ENCODE measurements around the gene SLC10A2.

SLC10A2 gene

DNA sequence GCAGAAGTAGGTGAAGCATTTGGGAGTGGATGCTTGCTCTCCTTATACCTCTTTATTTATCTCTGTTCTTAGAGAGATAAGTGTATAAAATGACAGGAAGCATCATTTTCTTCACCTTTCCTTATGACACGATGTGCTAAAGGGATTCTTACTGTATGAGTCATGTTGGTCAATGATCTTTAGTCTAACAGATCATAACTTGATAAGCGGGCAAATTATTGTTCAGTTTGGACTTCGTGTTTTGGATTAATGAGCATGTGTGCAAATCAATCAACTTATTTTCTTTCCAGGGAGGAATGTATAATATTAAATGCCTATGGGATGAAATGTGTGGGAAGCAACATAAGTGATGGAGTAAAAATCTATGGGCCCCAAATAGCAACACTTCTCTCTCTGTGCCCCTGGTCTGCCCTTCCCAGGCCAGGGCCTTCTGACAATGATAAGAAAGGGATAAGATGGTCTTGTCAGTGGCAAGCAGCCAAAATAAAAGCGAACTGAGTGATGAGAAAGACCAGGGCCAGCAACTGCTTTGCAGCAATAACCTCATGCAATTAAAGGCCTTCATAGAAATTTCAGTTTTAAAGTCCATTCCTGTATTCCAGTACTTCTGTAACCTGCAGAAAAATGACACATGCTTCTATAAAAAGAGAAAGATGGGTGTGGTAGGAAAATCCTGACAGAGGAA is 61.4 kb downstream of the SLC10A2 start:
- TF ChIP-seq, protein P1, sequence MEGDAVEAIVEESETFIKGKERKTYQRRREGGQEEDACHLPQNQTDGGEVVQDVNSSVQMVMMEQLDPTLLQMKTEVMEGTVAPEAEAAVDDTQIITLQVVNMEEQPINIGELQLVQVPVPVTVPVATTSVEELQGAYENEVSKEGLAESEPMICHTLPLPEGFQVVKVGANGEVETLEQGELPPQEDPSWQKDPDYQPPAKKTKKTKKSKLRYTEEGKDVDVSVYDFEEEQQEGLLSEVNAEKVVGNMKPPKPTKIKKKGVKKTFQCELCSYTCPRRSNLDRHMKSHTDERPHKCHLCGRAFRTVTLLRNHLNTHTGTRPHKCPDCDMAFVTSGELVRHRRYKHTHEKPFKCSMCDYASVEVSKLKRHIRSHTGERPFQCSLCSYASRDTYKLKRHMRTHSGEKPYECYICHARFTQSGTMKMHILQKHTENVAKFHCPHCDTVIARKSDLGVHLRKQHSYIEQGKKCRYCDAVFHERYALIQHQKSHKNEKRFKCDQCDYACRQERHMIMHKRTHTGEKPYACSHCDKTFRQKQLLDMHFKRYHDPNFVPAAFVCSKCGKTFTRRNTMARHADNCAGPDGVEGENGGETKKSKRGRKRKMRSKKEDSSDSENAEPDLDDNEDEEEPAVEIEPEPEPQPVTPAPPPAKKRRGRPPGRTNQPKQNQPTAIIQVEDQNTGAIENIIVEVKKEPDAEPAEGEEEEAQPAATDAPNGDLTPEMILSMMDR (IDR thresholded peaks at IDR 0.05; ENCODE audit: low read depth, low read length), result no peak
- H3K4me3 ChIP-seq (ENCODE audit: low read depth, low read length), result no peak overlapping the region

DNA sequence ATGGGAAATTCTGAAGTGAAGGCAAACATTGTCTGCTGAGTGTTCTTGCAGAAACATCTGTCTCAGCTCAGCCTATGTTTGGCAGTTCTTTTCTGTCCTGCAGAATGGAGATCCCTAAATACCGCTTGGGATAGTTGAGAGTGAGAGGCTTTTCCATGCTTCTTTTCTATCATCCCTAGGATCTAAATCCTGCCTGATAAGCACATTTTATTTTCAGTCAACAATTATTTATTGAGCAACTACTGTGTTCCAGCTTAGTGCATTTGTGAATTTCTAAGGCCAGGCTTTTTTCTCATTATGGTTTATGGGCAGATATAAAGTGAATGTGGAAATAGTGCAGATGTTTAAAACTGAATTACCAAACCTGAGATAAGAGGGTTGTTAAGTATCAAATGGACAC is 62.6 kb downstream of the SLC10A2 start:
- no peak overlapping the region for H3K4me3 ChIP-seq (ENCODE audit: low read depth, low read length)
- TF ChIP-seq, protein P1 (IDR thresholded peaks at IDR 0.05; ENCODE audit: low read depth, low read length), result no peak

DNA sequence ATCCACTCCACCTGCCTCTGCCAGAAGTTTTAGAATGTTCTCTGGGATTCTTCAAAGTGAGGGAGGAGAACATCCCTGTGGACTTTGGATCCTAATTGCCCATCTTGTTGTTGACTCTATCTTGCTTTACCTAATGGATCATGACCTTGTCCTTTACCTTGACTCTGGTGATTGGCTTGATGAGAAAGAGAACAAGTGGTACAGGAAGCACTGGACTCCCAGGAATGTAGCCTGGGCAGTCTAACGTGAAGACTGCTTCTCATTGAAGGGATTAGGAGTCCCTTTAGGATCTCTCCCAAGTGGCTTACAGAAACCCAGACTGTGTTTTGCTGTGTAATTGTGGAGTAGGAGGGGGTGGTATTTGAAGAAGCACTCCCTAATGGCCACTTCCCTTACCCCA is 63.9 kb downstream of the SLC10A2 start:
- no peak overlapping the region for H3K4me3 ChIP-seq (ENCODE audit: low read depth, low read length)
- TF ChIP-seq, protein P1 (IDR thresholded peaks at IDR 0.05; ENCODE audit: low read depth, low read length), result no peak

DNA sequence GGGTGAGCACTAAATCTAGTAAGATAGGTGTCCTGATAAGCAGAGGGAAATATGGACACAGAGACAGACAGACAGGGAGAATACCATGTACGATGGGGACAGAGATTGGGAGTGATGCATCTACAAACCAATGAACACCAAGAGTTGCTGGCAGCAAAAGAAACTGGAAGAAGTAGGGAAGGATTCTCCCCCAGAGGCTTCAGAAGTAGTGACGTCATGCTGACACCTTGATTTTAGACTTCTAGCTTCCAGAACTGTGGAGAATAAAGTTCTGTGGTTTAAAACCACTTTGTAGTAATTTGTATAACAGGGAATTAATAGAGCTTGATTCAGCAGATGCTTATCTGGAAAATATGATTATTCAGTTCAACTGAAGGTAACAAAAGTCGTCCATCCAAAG is 66.1 kb downstream of the SLC10A2 start:
- no peak overlapping the region for H3K4me3 ChIP-seq (ENCODE audit: low read depth, low read length)
- TF ChIP-seq, protein P1 (IDR thresholded peaks at IDR 0.05; ENCODE audit: low read depth, low read length), result no peak

DNA sequence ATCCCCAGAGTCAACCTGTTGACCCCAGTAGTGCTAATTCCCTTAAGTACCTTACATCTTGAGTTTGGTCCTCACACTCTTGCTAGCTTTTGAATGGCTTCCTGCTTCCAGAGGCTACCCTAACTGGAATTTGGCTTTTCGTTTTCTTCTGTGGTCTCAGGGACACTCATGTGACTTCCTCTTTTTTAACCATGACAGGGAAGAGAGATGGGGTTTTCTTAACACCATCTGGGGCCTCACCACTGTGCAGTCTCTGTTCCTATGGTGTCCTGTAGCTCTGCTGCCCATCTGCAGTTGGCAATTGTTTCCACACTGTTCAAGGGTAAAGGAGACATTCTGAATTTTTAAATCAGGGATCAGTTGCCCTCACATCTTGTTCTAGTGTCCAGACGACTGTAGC is 66.7 kb downstream of the SLC10A2 start:
- TF ChIP-seq, protein P1 (IDR thresholded peaks at IDR 0.05; ENCODE audit: low read depth, low read length), result no peak
- no peak overlapping the region for H3K4me3 ChIP-seq (ENCODE audit: low read depth, low read length)
